HTR-8/SVneo (cell line): ENCODE results near the gene NT5C1A.

Source experiments
- DNase-seq: peaks from one replicate; pipeline ENCODE4 v3.0.0; 2011; ENCODE audit warnings: low spot score, mixed read lengths; ENCODE audit not compliant: insufficient read length
- FAIRE-seq: peaks from 2 replicates; lab custom pipeline; 2011; peaks lifted over from hg19 to GRCh38; lab: Jason Lieb, UNC

Gene NT5C1A

DNA sequence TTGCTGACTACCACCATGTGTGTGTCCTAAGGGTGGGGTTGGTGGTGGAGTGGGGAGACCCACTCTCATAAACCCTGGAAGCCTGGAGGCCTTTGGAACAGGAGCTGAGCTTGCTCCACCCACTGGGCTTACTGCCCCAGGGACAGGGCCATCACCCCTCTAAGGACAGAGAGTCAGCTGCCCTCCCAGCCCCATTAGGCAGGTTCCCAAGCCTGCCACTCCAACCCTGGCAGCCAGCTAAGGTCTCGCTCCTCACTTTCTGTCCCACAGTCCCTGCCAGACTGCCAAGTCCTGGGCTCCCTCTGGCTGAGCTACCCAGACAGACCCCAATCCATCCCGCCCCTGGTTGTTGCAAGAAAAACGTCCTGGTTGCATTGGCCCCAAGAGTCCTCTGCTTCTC is 3.8 kb downstream of the NT5C1A start:
- DNase-seq (no peak), FAIRE-seq (no peak)

DNA sequence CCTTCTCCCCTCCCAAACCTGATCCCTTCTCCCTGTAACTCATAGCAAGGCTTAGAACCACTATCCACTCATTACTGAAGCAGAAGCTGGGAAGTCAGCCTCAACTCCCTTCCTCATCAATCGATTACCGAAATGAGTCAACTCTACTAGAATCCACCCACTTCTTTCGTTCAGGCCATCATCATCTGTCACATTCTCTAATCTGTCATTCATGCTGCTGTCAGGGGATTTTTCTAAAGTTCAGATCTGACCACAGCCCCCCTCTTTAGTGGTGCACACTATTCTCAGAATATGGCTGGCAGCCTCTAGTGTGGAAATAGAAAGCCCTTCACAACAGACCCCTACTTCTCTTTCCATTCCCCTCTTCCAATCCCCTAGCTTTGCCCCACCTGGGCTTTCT is 5.1 kb downstream of the NT5C1A start:
- DNase-seq, result no peak
- FAIRE-seq, result no peak

DNA sequence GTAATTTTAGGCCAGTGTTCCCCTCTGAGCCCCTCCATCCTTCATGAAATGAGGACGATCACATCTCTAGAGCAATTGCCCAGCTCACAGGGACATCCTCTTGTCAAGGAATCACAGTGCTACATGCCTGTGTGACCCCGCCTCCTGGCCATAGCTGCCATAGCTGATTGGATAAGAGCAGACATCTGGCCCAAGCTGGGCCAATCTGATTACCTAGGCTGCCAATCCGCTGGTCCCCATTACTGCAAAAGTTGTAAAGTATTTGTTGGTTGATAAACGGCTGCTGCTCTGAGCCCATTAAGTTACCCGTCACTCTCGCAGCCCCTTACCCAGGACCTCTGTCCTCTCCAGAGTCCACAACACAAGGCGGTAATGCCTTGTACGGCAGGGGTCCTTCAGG is 8.3 kb downstream of the NT5C1A start:
- DNase-seq (no peak), FAIRE-seq (no peak)

DNA sequence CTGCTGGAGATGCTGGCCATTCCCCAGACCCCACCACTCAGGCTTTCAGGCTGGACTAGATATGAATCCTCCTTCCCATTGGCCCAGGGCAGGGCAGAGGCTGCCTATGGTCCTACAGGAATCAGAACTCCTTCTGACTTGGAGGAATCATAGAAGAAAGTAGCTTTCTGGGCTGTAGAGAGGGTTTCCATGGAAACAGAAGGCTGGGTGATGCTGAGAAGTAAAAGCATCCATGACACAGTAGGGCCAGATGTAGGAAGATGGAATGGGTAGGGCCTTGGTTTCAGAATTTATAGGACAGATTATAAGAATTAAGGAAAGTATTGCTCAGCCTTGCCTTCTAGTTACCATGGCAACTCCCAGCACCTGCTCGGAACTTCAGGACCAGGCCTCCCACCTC is 9.0 kb downstream of the NT5C1A start:
- FAIRE-seq (no peak), DNase-seq (no peak)

DNA sequence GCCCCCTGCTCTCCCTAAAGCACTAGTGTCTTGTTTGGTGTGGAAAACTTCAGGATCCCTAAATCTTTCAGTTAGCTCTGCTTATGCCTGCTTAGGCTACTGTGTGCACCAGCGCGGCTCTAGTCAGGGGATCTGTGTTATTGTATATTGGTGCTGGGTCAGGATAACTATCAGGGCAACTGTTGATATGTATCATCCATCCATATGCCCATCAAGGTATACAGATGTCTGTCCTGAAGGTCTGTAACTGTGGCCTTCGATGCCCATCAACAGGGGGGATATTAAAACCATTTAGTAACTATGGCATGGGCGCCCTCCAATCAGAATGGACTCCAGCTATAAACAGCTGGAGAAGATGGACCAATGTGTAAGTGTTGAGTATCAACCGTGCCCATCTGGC is 12.4 kb downstream of the NT5C1A start:
- no peak for DNase-seq
- no peak for FAIRE-seq

DNA sequence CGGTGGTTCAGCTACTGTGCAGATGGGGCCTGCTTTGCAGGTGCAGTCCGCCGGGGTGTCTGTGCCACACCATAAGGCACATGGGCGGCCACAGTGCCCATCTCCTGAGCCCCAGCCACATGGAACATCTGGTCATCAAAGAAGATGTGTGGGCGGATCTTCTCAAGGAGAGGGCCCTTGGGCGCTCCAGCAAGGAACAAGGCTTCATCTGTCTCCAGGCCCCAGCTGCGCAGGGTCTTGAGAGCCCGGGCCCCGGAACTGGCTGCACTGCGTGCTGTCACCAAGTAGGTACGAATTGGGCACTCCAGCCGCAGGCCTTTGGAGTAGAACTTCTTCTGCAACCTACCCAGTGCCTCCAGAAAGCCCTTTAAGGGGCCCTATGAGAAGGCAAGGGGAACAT is 12.8 kb downstream of the NT5C1A start:
- no peak for DNase-seq
- FAIRE-seq, result no peak

DNA sequence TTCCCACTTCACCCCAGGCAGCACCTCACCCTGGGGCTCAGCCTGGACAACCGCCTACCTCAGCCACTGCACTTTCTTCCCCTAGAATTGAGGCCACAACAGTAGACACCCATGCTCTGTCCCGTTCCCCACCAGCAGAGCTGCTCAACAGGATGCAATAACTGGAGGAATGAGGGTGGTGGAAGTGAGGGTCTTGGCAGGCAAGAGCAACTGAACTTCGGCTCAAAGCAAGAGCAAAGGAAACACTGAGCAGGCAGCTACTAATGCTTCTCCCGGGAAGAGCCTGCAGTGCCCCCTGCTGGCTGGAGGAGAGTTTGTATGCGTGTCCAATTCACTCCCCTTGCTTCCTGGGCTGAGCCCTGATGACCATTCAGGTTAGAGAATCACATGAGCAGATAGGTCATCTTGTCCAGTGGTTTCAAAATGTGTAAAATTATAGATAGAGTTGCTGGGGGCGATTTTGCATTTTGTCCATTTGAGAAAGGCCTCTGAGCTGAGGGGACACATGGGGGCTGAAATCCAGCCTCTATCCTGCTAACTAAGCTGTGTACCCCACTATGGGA is 13.9 kb downstream of the NT5C1A start:
- DNase-seq (peak; percentile 66), FAIRE-seq (no peak)

DNA sequence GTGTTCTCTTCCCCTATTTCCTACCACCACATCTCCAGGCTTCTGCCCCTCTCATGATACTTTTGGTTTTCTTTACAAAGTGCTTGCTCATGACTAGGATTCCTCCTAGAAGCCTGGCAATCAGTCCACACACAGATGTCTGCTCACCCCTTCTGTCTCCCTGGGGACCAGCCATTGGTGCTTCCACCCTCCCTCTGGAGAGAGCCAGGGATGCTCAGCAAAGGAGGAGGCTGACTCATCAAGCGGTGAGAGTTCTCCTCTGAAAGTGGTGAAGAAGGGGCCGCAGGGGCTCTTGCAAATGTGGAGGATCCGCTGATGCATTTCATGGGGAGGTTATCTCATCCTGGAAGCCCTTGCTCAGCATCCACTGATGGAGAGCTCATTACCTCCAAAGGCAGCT is 14.5 kb downstream of the NT5C1A start:
- DNase-seq (no peak), FAIRE-seq (no peak)

DNA sequence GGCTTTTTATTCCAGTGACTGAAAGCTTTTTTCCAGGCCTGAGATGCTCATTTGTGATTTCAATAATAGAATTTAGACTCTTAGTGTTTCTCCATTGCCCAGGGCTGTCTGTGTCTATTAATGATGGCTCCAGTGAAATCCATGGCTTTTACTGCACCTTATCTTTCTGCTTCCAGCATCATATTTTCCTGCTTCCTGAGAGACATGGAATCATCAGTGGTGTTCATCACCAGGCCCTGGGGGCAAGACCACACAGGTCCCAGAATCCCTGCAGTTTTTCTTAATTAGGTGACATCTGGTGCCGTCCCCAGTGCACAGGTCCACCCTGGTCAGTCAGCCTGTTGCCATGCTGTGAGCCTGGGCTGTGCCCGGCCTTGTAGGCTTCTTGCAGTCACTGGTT is 15.5 kb downstream of the NT5C1A start:
- no peak for FAIRE-seq
- no peak for DNase-seq

DNA sequence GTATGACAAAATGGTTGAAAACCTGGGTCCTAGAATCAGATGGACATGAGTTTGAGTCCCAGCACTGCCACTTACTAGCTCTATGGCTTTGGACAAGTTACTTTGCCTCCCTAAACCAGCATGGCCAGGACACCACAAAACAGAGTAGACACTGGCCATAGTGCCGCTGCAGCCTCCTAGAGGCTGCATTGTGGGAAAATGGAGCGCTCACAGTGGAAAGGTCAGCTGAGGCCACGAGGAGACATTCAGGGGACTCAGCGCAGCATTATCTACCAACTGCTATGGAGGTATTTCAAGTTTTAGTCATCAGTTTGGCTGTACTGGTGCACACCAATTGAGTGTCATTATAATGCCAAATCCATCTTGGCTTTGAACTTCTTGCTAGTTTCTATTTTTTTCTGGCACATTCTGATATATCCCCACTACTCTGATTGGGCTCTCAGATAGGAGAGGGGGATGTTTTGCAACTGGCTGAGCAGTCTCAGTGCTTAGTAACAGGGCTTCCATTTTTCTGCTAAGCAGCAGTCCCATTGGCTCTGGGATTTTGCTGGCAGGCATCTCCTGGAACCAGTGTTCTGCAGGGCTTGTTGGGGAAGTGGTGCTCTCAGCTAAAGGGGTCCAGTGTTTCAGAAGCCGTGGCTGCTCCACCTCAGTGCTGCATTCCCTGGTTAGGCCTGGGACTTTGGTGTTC is 16.2 kb downstream of the NT5C1A start:
- FAIRE-seq (no peak), DNase-seq (no peak)

DNA sequence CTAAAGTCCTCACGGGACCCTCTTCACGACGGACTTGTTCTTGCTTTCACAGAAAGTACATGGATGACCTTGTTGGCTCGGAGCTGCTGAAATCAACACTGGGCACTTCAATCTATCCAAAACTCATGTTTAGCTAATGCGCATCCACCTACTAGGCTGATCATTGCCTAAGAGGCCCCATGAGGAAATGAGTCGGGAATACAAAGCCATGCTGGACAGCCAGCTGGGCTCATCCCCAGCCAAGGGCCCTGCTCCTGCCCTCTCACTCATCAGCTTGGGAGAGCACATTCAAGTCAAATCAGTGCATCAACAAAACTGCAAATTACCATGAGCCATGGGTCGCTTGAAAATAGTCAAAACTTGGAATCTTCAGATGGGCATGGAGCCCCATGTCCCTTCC is 17.6 kb downstream of the NT5C1A start:
- DNase-seq, result no peak
- no peak for FAIRE-seq

DNA sequence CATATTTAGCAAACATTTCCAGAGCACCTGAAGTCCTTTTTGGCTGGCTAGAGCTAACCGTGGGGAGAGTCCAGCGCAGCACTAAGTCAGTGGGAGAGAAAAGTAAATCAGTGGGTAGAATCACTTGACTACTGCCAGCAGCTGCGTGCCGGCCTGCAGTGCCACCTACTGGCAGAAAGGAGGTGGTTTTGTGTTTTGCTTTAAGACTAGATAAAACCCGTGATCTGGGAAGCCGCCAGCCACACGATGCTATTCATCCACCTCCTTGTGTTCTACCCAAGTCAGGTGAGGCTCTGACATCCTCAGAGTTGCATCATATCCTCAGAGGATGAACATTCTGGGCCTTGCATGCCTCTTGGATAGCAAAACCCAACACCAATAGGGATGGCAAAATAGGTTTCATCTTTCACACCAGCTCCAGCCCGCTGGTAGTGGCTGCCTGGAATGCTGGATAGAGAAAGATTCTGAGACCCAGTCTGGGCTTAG is 18.3 kb downstream of the NT5C1A start:
- DNase-seq, result peak; percentile 58
- peak; percentile 65 for FAIRE-seq

DNA sequence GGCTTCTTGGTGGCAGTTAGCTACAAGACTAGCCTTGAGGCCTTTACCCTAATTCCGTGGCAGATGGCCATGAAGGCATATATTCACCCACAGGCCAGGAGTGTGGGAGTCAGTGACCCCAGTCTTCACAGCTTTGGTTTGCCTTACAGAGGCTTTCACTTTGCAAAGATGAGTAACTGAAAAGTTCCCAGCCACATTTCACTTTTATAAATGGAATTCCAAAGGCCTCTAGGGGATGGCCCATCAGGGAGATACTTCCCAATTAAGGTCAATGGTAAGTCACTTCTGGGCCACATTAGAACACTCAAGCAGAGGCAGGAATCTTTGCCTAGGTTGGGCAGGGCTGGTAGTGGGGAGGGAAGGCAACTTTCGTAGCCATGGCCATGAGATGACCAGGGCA is 19.4 kb downstream of the NT5C1A start:
- FAIRE-seq, result no peak
- no peak for DNase-seq

DNA sequence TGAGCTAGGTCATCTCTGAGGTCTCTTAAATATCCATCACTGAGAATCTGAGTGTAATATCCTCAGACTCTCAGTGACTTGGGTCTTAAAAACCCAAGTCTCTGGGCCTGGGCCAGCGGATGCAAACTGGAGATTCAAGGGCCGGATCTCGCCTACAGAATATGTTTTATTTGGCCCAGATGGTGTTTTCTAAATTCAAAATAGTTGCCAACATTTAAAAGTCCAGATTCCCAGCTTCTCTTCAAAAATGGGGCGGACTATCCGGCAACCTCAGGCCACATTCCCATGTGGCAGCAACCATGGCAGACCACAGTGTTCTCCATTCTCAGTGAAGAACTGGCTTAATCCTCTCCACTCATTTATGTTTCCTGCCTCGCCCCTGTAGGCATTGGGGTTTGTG is 19.8 kb downstream of the NT5C1A start:
- DNase-seq (no peak), FAIRE-seq (no peak)

DNA sequence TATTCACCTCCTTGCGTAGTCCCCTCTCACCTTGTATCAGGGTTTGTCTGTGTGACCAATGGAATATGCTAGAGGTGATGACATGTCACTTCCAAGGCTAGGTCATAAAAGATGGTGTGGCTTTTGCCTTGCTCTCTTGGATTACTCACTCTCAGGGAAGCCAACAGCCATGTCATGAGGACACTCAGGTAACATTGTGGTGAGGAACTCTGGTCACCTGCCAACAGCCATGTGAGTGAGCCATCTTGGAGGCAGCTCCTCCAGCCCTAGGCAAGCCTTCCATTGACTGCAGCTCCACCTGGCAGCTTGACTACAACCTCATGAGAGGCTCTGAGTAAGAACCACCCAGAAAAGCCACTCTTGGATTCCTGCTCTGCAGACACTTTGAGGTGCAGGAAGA is 21.5 kb downstream of the NT5C1A start:
- FAIRE-seq (no peak), DNase-seq (no peak)

DNA sequence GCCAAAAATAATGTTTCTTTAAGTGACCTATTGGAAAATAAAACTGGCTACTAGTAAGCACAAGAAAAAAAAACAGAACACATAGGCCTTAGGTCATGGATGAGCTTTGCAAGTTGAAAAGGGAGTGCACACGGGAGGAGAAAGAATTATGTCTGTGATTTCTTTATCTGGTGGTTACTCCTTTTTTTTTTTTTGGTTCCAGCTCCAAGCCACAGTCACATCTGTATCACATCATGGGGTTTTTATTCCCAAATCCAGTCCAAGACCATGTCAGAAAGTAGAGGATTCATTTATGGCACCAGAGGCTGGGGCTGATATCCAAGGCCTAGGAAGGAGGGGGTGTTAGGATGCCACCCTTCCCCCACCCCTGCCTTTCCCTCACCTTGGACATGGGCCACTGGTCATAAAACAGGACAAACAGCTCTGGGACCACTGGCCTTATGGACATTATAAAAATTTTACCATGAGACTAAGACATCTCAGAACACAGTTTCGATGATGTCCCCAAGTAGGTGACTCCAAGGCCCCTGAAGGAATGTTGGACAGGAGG is 22.2 kb downstream of the NT5C1A start:
- no peak for DNase-seq
- no peak for FAIRE-seq

DNA sequence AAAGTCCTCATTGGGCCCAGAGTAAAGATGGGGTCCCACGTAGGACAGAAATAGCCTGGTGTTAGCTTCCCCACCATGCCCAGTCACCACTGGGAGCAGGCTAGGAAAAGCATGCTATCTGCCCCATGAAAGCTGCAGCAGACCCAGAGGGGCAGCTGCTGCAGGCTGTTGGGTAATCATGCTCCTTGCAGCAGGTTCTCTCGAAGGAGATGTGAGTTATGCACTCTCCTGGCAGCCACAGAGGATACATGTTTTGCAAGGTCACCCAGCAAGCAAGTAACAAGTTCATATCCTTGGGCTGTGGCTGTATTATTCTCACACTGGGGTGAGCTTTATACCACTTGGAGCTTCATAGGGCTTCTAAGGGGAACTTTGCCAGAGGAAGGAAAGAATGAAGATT is 23.4 kb downstream of the NT5C1A start:
- DNase-seq, result no peak
- FAIRE-seq, result no peak

DNA sequence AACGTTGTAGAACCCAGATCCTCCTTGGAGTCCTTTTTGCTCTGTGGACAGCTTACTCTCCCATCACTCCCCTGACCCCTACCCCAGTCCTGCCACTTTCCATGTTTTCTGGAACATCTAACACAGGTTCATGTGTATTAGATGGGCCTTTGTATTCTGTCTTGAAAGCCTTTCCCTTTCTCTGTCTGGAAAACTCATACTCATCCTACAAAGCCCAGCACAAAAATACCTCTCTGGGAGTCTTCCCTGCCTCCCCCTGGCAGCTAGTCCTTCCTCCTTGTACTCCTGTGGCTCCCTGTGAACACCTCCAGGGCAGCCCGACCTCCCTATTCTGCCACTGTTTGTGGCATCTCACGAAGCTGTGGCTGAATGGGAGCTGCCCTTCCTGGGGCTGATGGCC is 24.7 kb downstream of the NT5C1A start:
- DNase-seq (no peak), FAIRE-seq (no peak)

DNA sequence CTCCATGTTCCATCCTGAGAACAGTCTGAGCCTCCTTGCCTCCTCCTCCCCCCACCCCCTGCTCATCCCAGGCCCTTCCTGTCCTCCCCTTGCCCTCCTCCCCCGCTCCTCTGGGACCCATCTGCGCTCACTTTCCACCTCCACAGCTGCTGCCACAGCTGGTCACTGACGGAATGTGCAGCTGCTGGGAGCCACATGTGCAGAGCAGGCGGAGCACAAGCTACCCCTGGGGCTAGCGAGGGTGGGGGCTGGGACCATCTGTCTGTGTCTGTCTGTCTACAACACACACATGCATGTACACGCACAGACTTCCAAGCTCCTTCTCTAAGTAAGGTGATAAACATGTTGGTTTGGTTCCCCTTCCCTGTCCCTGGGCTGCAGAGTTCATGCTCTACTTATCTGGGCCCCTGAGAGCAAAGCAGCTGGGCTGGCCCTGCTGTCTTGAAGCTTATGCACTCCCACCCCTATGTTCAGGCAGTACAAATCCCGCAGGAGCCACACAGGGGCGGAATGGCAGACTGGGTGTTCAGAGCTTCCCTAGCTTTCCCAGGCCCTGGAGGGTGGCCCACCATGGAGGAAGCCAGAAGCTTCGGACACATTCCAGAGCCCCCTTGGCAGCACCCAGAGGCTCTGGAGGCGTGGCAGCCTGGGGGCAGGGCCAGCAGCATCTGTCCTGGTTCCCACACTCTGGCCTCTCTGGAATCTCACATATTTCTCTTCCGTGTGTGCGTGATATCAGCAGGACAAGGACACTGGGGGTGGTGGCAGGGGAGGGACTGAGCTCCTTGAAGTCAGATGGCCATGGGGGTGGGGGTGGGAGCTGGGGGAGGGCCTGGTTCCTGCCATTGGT is 25.4 kb downstream of the NT5C1A start:
- FAIRE-seq (peak; percentile 69), DNase-seq (peak; percentile 41)

DNA sequence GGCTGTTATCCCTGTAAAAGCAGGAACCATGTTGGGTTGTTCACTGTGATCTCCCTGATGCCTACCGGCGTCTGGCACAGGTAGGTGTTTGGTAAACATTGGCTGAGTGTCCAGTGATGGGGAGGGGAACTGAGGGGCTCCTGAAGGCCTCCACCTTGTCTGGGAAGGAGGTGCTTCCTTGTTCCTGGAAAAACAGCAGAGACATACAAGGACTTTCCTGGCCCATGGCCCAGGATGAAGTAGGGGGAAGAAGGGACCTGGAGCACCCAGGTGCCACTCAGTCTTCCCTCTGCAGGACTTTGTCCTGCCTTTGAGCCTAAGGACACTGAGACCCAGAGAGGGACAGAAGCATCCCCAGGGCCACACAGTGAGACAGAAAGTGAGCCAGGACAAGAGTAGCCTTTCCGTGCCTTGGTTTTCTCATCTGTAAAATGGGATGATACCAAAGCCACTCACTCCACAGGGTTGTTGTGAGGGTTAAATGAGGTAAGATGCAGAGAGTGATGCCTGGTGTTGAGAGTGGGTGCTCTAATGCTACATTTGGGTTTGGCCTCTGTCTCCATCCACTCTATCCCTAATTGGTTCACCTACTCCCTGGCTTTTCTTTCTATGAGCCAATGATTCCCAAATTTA is 26.4 kb downstream of the NT5C1A start:
- DNase-seq (no peak), FAIRE-seq (no peak)

DNA sequence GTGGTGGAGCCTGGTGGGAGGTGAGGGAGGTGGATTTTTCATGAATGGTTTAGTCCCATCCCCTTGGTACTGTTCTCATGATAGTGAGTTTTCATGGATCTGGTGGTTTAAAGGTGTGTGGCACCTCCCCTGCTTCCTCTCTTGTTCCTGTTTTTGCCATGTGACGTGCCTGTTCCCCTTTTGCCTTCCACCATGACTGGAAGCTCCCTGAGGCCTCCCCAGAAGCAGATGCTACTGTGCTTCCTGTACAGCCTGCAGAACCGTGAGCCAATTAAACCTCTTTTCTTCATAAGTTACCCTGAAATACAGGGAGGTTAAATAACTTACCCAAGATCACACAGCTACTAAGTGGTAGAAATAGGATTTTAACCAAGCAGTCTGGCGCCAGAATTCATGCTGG is 28.2 kb downstream of the NT5C1A start:
- FAIRE-seq (no peak), DNase-seq (no peak)
